ENCODE results near the gene RAB6D.
"Not testable (repeated sequence)": the region's sequence is repeated elsewhere in the genome, so short reads cannot be mapped to it uniquely, and the experiment has no call there.

The RAB6D gene

GRCh38 chr2:131363213-131363612 is 755 bp downstream of the RAB6D start:
- FAIRE-seq = not testable (repeated sequence)

GRCh38 chr2:131361773-131362172 is 2.2 kb downstream of the RAB6D start:
- not testable (repeated sequence) for FAIRE-seq

- not testable (repeated sequence) for FAIRE-seq
These were observed 10.7 kb downstream of the RAB6D start for GRCh38 chr2:131353167-131353697.

GRCh38 chr2:131349021-131349420 is 14.9 kb downstream of the RAB6D start:
- FAIRE-seq = no peak

- FAIRE-seq = not testable (repeated sequence)
These were observed 16.9 kb downstream of the RAB6D start for GRCh38 chr2:131347035-131347434.

GRCh38 chr2:131339307-131339706 is 24.7 kb downstream of the RAB6D start:
- not testable (repeated sequence) for FAIRE-seq

- FAIRE-seq = not testable (repeated sequence)
These were observed 28.6 kb downstream of the RAB6D start for GRCh38 chr2:131335319-131335718.

- not testable (repeated sequence) for FAIRE-seq
These were observed 31.3 kb downstream of the RAB6D start for GRCh38 chr2:131332709-131333108.

- not testable (repeated sequence) for FAIRE-seq
These were observed 33.0 kb downstream of the RAB6D start for GRCh38 chr2:131331000-131331399.

GRCh38 chr2:131322209-131322608 is 41.8 kb downstream of the RAB6D start:
- FAIRE-seq = no peak

GRCh38 chr2:131321344-131321743 is 42.6 kb downstream of the RAB6D start:
- FAIRE-seq = not testable (repeated sequence)

GRCh38 chr2:131311001-131311400 is 53.0 kb downstream of the RAB6D start:
- FAIRE-seq = not testable (repeated sequence)

Measured in TTC549 (cell line).